Stimulated activated CD8-positive, alpha-beta memory T cell treated with anti-CD3 and anti-CD28 coated beads, Interleukin-12 subunit alpha, Interleukin-12 subunit beta, amount 100 ng/mL, for 1 hour (primary cell): ENCODE results near the gene ZEB2.

Source experiments
- DNase-seq: peaks from one replicate; pipeline ENCODE4 v3.0.0-alpha.2; 2020; ENCODE audit warnings: low read depth

ZEB2 gene

GRCh38 chr2:144495227-144496091, 24.5 kb downstream of the ZEB2 start:
- no peak for DNase-seq

DNA sequence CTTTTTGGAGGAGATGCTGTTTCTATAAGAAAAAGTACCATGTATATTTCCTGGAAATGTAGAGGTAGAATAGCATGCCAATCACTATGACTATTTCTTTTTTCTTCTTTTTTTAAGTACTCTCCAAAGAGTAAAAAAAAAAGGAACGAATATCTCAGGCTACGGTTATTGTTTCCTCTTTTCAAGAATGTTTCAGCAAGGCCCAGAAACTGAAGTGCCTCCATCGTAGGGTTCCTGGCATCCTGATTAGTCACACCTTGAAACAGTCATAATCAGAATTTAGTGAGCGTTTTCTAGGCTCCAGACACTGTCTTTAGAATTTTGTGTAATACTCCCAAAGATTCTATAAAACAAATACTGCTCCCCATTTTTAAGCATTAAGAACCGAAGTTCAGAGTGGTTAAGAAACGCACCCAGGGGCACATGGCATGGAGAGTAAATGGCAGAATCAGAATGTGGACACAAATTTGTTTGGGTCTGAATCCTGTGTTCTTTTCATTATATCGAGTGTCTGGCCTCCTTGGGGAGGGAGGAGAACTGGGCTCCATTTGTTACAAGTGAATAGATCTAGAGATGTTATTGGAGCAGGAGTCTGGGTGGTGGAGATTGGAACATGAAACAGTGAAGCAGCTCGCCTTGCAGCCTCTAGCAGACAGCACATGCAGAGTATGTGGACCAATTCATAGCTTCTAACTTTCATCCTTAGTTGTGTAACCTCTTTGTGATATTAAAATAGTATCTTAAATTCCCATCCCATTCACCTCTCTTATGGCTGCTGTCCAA, 26.7 kb downstream of the ZEB2 start:
- DNase-seq = no peak

DNA sequence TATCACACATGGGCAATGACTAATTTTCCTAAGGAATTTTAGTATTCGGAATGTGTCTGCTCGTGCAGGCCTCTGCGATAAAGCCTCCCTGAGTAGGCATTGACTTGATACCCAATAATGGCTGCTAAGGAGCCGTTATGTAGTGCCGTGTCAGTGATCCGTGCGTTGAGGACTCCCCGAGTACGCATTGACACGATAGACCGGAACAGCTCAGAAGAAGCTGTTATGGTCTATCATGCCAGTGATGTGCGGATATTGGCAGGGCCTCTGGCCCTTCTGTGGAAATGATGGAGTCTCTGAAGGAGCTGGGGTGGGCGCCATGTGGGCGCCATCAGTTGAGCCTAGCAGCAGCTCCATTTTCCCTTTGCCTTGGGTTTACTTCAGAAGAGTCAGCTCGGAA, 29.1 kb downstream of the ZEB2 start:
- no peak for DNase-seq

GRCh38 chr2:144490017-144490416, 29.9 kb downstream of the ZEB2 start:
- no peak for DNase-seq

GRCh38 chr2:144489315-144489916, 30.5 kb downstream of the ZEB2 start:
- no peak for DNase-seq

DNA sequence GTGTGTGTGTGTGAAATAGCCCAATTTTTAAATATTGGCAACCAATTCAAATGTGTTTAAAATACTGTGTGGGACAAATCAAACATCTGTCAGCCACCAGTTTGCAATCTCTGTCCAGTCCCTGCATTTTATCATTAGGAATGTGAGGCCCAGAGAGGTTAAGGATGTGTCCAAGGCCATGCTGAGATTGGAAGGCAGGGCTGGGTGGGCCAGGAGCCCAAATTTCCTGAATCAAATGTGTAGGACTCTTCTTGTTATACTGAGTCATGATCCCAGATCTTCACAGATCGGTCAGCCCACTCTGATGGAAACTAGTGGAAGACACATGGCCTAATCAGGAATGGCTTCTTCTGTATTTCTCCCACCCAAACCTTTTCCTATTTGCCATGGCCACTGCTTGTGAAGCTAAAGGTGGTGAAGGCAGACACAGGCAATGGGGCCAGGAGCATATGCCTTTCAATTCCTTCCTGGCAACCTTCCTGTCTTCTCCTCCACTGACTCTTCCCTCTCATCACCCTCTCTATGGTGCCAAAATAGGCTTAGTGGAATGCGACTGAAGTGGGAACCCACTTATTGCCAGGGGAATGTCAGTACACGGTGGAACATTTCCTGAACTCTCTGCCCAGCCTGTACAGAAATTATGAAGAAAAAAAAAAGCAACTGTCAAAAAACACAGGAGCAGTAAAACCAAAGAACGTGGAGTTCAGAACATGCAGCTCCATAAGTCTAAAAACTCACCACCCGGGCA, 35.5 kb downstream of the ZEB2 start:
- DNase-seq = no peak

GRCh38 chr2:144481666-144482065, 38.3 kb downstream of the ZEB2 start:
- no peak for DNase-seq

- no peak for DNase-seq
These were observed 38.8 kb downstream of the ZEB2 start for GRCh38 chr2:144481109-144481508.

DNA sequence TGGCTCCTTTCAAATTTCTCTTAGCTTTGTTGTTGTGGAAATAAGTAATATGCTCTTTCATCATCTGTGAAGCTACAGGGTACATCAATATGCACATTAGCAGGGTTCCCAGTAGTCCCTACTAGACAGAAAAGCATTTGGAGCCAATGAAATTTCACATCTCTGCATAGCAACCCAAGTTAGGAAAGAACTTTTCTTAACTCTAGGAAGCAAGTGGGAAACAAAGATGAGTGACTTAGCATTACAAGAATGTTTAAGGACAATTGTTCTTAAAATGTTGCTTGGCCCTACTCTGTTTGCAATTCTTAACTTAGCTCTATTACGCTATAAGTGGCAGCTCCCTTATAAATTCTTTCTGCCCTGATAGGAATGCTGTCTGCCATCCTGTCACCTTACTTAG, 39.6 kb downstream of the ZEB2 start:
- DNase-seq = no peak

DNA sequence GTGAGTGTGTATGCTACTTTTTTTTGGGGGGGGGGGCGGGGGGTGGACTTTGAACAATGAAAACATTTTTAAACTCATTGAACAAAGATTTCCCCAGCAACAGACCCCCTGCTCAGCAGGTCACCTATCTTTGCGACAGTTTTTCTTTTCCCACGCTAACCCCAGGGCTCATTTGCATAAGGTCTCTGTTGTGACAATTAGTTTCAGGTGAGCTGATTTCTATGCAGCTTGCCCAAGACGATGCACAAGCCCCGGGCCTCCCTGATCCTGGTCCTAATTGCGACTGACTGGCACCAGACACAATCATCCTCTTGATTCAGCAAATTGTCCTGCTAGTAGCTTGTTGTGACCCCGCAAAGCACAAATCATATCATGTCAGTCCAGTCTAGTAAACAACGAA, 40.3 kb downstream of the ZEB2 start:
- DNase-seq = no peak

DNA sequence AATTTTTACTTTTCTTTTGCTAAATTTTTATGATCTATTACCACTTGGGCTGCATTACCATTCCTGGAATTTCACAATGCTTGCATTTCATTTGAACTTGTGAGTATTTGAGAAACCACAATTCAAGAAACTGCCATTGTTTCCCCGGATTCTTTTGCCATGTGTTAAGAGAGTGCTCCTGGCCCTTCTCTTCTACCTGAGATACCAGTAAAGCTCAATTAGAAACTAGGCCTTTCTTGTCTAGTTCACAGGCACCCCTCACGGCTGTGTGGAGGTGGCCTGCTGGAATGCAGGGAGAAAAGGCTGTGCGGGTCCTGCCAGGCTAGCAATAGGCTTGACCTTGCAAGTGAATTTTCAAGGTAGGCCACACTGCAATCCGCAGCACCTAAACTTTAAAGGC, 40.8 kb downstream of the ZEB2 start:
- DNase-seq = no peak

DNA sequence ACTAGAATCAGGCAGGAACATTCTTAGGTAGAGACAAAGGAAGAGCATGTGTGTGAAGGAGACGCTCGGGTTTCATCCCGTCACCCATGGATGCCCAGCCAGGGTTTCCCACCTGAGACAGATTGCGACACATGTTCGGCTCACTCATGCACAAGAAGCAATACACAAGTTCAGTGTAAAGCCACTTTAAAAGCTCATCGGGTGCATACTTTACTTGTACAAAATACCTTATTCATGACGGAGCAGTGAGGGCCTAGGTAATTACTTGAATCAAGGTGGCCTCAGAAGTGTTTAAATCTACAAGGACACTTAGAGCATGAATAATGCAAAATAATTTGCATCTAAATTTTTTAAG, 42.0 kb downstream of the ZEB2 start:
- DNase-seq = no peak

GRCh38 chr2:144477281-144477956, 42.5 kb downstream of the ZEB2 start:
- no peak for DNase-seq

GRCh38 chr2:144476682-144477081, 43.2 kb downstream of the ZEB2 start:
- no peak for DNase-seq

DNA sequence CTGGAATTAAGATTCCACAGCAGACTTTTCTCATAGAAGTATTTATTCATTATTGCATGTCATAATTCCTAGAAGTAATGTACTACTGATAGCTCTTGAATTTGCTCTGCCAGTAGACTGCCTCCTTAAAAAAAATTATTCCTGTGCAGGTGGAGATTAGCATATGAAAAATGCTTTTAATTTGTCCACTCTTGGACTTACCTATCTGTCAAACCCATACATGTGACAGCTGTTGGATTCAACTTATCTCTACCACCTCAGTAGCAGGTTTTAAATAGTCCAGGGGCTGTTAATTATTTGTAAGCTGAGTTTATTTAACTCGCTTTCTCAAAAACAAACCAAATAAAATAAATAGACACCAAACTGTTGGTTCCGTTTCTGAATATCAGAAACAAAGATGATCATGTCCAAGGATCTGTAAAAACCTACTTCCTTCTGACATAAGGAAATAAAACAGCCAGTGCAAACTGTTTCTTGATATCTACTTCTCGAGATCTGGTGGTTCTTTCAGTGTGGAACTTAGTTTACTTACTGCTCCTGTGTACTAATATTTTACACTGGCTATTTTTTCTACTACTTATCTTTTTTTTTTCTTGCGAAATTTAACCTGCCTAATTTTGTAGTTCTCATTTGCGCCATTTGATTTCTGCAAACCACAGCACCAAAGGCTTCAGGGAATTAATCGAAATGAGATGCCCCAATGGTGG, 44.2 kb downstream of the ZEB2 start:
- no peak for DNase-seq

DNA sequence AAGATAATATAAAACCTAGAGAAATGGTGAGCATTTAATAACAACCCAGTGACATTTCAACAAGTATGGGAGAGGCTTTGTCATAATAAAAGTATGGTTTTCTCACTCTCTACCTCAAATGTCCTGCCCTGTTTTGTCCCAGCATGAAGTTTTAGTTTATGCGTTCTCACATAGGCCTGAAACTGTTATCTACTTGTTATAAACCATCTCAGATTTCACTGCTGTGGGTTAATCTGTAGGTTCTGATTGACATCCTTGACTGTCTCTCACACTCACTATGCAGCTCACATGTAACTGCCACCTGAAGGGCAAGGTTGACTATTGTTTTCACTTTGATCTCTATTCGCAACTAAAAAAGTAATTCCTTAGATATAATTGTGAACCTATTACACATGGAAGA, 44.9 kb downstream of the ZEB2 start:
- DNase-seq = no peak

- no peak for DNase-seq
These were observed 45.9 kb downstream of the ZEB2 start for GRCh38 chr2:144474017-144474416.

DNA sequence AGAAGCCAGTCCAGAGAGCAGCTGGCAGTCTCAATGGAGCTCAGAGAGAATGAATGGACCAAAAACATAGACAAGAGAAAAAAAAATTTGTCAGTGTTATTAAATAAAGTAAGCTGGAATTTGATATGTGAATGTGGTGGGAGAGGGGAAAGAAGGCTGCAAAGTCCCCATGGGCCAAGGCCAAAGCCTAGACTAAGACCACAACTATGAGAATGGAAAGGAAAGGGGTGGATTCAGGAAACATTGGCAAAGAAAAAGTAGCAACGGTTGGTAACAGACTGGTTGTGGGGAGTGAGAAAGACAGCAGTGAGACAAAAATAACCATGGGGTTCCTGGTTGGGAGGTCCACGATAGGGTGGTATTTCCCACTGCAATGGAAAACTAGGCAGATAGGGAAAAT, 47.0 kb downstream of the ZEB2 start:
- no peak for DNase-seq

DNA sequence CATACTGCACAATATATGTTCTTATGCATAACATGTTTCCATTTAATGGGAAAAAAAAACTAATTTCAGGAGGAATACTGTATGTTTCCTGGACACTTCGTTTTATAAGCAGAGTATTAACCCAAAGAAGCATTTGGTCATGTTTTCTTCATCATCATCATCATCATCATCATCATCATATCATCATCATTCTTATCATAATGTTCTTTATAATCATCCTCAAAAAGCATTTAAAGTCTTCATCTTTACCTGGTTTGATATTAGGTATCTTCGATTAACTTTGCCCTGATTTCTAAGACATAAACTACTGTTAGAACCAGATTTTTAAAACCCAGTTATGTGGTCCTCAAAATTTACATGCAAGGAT, 47.9 kb downstream of the ZEB2 start:
- no peak for DNase-seq

- DNase-seq = no peak
These were observed 48.4 kb downstream of the ZEB2 start for GRCh38 chr2:144471305-144472045.

DNA sequence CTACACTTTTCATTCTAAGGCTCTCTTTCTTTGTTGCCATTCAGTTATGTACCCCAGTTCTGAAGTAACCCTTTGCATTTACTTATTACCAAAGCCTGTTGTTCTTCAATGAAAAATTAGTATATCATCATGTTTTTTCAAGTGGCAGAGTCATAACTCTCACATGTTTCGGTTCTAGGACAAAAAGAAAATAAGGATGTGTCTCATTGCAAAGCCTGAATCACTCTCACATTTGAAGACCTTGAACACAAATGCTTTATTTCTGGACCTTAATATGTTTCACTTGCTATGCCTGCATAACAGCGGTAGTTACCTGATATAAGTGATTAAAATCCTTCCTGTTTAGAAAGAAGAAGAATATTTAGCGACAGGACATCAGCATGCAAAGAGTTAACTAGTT, 49.1 kb downstream of the ZEB2 start:
- DNase-seq = no peak
